ENCODE measurements around the gene TRIP6.
"Not testable (repeated sequence)": the region's sequence is repeated elsewhere in the genome, so short reads cannot be mapped to it uniquely, and the experiment has no call there.

The TRIP6 gene

GRCh38 chr7:100837099-100837836, 29.9 kb upstream of the TRIP6 start:
- DNase-seq (ENCODE audit: low read depth in 2 of 2) = peak; percentile 68 to 76

DNA sequence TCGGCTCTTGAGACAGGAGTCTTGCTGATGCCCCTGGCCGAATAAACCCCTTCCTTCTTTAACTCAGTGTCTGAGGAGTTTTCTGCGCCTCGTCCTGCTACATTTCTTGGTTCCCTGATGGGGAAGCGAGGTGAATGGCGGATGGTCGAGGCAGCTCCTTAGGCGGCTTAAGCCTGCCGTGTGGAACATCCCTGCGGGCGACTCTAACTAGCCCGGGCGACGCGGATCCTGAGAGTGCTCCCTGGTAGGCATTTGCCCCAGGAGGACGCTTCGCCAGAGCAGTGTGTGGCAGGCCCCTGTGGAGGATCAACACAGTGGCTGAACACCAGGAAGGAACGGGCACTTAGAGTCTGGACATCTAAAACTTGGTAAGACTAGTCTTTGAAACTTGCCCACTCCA, 27.8 kb upstream of the TRIP6 start:
- no peak for DNase-seq (ENCODE audit: low read depth in 2 of 2)

- no peak for DNase-seq (ENCODE audit: low read depth in 2 of 2)
Measured at GRCh38 chr7:100840470-100841100, 26.6 kb upstream of the TRIP6 start.

- no peak for DNase-seq (ENCODE audit: low read depth in 2 of 2)
Measured at GRCh38 chr7:100847360-100847759, 19.8 kb upstream of the TRIP6 start.

GRCh38 chr7:100852048-100852872, 14.9 kb upstream of the TRIP6 start, which contains the start of gene SLC12A9:
TSS of gene SLC12A9 (plus strand) at chr7:100852713. CDS start at chr7:100854198, 1,485 bp downstream.
- DNase-seq (ENCODE audit: low read depth in 2 of 2) = peak; percentile 76 to 86

GRCh38 chr7:100854146-100854895, 12.9 kb upstream of the TRIP6 start:
- no peak for DNase-seq (ENCODE audit: low read depth in 2 of 2)

GRCh38 chr7:100854899-100855298, 12.3 kb upstream of the TRIP6 start:
- not testable (repeated sequence) for DNase-seq (ENCODE audit: low read depth in 2 of 2)

DNA sequence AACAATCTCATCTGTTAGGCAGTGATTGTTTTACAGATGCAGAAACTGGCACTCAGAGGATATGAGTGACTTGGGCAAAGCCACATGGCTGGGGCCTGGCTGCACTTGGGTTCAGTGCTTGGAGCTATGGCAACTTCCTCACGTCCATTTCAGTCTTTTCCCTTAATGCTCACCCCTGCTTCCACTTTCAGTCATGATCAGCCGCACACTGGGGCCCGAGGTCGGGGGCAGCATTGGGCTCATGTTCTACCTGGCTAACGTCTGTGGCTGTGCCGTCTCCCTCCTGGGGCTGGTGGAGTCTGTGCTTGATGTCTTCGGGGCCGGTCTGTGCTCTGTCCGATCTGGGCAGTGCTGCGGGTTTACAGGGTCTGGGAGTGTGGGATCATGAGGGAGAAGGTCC, 11.7 kb upstream of the TRIP6 start:
- DNase-seq (ENCODE audit: low read depth in 2 of 2) = no peak

- DNase-seq (ENCODE audit: low read depth in 2 of 2) = no peak
Measured at GRCh38 chr7:100856871-100857282, 10.3 kb upstream of the TRIP6 start.

- no peak for DNase-seq (ENCODE audit: low read depth in 2 of 2)
Measured at GRCh38 chr7:100859856-100860255, 7.3 kb upstream of the TRIP6 start.

DNA sequence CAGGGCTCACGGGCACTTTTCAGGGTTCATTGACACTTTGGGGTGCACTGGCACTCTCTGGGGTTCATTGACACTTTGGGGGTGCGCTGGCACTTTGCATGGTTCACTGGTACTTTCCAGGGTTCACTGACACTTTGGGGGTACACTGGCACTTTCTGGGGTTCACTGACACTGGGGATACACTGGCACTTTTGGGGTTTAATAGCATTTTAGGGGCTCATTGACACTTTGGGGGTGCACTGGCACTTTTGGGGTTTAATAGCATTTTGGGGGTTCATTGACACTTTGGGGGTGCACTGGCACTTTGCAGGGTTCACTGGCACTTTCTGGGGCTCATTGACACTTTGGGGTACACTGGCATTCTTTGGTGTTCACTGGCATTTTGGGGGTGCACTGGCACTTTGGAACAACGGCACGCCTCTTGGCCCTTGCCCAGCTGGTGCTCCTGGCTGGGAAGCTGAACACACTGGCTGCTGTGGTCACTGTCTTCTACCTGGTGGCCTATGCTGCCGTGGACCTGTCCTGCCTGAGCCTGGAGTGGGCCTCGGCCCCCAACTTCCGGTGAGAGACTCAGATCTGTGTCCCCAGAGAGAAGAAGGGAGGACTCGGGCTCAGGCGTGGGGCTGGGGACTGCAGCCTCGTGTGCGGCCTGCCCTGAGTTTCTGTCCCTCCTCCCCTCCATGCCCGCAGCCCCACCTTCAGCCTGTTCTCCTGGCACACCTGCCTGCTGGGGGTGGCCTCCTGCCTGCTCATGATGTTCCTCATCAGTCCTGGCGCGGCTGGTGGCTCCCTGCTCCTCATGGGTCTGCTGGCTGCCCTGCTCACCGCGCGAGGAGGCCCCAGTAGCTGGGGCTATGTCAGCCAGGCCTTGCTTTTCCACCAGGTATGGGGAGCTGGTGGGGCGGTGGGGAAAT, 6.2 kb upstream of the TRIP6 start:
- no peak for DNase-seq (ENCODE audit: low read depth in 2 of 2)

DNA sequence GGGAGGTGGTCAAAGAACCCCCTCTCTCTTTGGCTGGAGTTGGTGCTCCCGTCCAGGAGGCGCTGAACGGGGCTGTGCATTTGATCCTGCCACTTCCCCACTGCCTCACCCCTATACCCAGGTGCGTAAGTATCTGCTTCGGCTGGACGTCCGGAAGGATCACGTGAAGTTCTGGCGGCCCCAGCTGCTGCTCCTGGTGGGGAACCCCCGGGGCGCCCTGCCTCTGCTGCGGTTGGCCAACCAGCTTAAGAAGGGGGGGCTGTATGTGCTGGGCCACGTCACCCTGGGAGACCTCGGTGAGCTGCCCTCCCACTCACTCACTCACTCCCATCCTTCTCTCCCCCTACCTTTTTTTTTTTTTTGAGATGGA, 5.6 kb upstream of the TRIP6 start:
- no peak for DNase-seq (ENCODE audit: low read depth in 2 of 2)

- no peak for DNase-seq (ENCODE audit: low read depth in 2 of 2)
Measured at GRCh38 chr7:100863406-100863950, 3.7 kb upstream of the TRIP6 start.

DNA sequence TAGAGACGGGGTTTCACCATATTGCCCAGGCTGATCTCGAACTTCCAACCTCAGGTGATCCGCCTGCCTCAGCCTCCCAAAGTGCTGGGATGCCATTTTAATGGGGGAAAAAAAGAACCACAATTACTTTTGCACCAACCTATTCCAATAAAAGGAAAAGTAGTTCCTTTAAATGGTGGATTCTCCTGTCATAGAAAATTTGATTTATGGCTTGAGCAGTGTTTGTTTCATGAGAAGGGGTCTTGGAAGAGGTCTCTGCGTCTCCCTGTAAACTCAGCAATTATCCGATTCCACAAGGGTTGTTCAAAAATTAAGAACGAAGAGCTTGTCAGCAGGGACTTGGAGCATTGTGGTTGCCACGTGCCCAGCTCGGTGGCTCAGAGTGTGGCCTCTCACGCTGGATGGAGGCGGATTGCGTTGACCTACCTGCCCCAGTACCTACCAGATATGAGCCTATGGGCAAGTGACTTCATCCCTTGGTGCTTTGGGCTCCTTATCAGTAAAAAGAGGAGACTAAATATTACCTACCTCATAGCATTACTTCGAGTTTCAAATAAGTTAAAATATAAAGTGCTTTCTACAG, 2.8 kb upstream of the TRIP6 start:
- DNase-seq (ENCODE audit: low read depth in 2 of 2) = no peak

DNA sequence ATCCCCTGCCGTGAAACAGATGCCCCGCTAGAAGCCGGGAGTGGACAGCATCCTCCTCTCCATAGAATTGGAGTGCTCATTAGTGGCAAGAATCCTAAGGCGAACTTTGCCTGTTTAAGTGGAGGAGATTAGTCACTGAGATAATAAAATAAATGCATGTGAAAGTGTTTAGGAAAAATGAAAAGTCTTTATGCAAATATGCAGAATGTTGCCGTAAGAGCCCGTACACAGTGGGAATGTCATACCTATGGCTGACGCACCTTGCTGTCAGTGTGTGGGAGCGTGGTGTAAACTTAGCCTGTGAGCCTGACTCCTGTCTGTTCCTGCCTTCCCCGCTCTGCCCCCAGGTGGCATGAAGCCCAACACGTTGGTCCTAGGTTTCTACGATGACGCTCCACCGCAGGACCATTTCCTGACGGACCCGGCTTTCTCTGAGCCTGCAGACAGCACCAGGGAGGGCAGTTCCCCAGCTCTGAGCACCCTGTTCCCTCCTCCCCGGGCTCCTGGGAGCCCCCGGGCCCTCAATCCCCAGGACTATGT, 1.7 kb upstream of the TRIP6 start:
- no peak for DNase-seq (ENCODE audit: low read depth in 2 of 2)

DNA sequence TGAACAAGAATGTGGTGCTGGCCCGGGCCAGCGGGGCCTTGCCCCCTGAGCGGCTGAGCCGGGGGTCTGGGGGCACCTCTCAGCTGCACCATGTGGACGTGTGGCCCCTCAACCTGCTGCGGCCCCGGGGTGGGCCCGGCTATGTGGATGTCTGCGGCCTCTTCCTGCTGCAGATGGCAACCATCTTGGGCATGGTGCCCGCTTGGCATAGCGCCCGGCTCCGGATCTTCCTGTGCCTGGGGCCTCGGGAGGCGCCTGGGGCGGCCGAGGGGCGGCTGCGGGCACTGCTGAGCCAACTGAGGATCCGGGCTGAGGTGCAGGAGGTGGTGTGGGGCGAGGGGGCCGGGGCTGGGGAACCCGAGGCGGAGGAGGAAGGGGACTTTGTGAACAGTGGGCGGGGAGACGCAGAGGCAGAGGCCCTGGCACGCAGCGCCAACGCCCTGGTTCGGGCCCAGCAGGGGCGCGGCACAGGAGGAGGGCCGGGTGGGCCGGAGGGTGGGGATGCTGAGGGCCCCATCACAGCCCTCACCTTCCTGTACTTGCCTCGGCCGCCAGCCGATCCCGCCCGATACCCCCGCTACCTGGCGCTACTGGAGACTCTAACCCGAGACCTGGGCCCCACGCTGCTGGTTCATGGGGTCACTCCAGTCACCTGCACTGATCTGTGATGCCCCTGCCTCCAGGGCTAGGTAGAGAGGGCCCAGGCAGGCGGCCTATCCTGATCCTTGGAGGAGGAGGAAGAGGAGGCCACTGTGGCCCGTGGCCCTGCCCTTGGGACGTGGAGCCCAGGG, 1.1 kb upstream of the TRIP6 start:
- DNase-seq (ENCODE audit: low read depth in 2 of 2) = no peak

GRCh38 chr7:100866729-100867039, 503 bp upstream of the TRIP6 start:
- DNase-seq (ENCODE audit: low read depth in 2 of 2) = no peak

- DNase-seq (ENCODE audit: low read depth in 2 of 2) = no peak
Measured at GRCh38 chr7:100867776-100868485, 744 bp downstream of the TRIP6 start.
